Mesothelial cell of epicardium (in vitro differentiated cells): Measurements from ENCODE around the gene SEMA3A. TPM values are rescaled to one million over a fixed set of nuclear protein-coding genes. Genes with fewer than 3 reads are reported as not detected.
A peak's percentile ranks its signal among the peaks of the same experiment; 100 is the strongest.

Experiments used
- DNase-seq, 2 experiments: peaks; one replicate each; pipeline ENCODE4 v3.0.0; 2021; ENCODE audit warnings: low spot score in 2 of 2; ENCODE audit not compliant: unreplicated experiment in 2 of 2
- H3K27ac Mint-ChIP-seq: 2 replicates; pipeline ENCODE4 v1.8.0; 2021; ENCODE audit warnings: mixed read lengths
- H3K27me3 Mint-ChIP-seq: 2 replicates; pipeline ENCODE4 v1.8.0; 2021; ENCODE audit warnings: low read depth, mixed read lengths
- H3K36me3 Mint-ChIP-seq: 2 replicates; pipeline ENCODE4 v1.8.0; 2021; ENCODE audit warnings: mixed read lengths
- H3K4me1 Mint-ChIP-seq: 2 replicates; pipeline ENCODE4 v1.8.0; 2021; ENCODE audit warnings: mixed read lengths
- H3K4me3 Mint-ChIP-seq: 2 replicates; pipeline ENCODE4 v1.8.0; 2021; ENCODE audit warnings: mild to moderate bottlenecking, moderate library complexity, mixed read lengths
- H3K9me3 Mint-ChIP-seq: 2 replicates; pipeline ENCODE4 v1.8.0; 2021; ENCODE audit warnings: mixed read lengths
- CTCF ChIP-seq: fragments of 200-600 bp; sonication (generic); IDR thresholded peaks from one replicate; pipeline ENCODE4 v1.5.0; 2021; ENCODE audit warnings: antibody characterized with exemption; ENCODE audit not compliant: unreplicated experiment
- total RNA-seq: library from RNA; stranded (reverse); gene quantifications from 3 replicates; pipeline ENCODE4 v1.2.1, GENCODE V29; 2021

SEMA3A gene
- total RNA-seq, 1 donor from 2014 or later = 44.4 TPM

GRCh38 chr7:84041649-84042048 is 152.9 kb downstream of the SEMA3A start:
- Mint-ChIP-seq H3K27ac (no peak overlapping the region), H3K36me3 (peaks cover 8% of the 10 kb centered on the region), H3K9me3 (no peaks in the 10 kb centered on the region), H3K4me1 (peaks cover 41% of the 10 kb centered on the region), H3K27me3 (no peaks in the 10 kb centered on the region), H3K4me3 (no peak overlapping the region)
- DNase-seq = no peak
- no peak for TF ChIP-seq CTCF

GRCh38 chr7:84040355-84040754 is 154.2 kb downstream of the SEMA3A start:
- Mint-ChIP-seq H3K4me1 (peaks cover 49% of the 10 kb centered on the region), H3K27ac (peak overlapping the region; percentile 2), H3K4me3 (no peak overlapping the region), H3K9me3 (no peaks in the 10 kb centered on the region), H3K27me3 (no peaks in the 10 kb centered on the region), H3K36me3 (peaks cover 2% of the 10 kb centered on the region)
- no peak for TF ChIP-seq CTCF
- DNase-seq = no peak

- Mint-ChIP-seq H3K4me3 (no peak overlapping the region), H3K27me3 (no peaks in the 10 kb centered on the region), H3K27ac (no peak overlapping the region), H3K36me3 (peaks cover 2% of the 10 kb centered on the region), H3K4me1 (peaks cover 45% of the 10 kb centered on the region), H3K9me3 (no peaks in the 10 kb centered on the region)
- DNase-seq = no peak
- no peak for TF ChIP-seq CTCF
Measured at GRCh38 chr7:84039432-84039831, 155.2 kb downstream of the SEMA3A start.

- Mint-ChIP-seq H3K27me3 (no peaks in the 10 kb centered on the region), H3K4me3 (no peak overlapping the region), H3K36me3 (peaks cover 7% of the 10 kb centered on the region), H3K4me1 (peaks cover 25% of the 10 kb centered on the region), H3K9me3 (peaks cover 7% of the 10 kb centered on the region), H3K27ac (peak overlapping the region; percentile 47)
- no peak for DNase-seq
- no peak for TF ChIP-seq CTCF
Measured at GRCh38 chr7:84027678-84028077, 166.9 kb downstream of the SEMA3A start.

GRCh38 chr7:84025332-84025927 is 169.2 kb downstream of the SEMA3A start:
- DNase-seq = no peak
- TF ChIP-seq CTCF = no peak
- H3K4me3 Mint-ChIP-seq = no peak overlapping the region
- H3K27ac Mint-ChIP-seq = peak overlapping the region; percentile 90
- peaks cover 37% of the 10 kb centered on the region for H3K4me1 Mint-ChIP-seq
- H3K36me3 Mint-ChIP-seq = peaks cover 7% of the 10 kb centered on the region
- H3K27me3 Mint-ChIP-seq = no peaks in the 10 kb centered on the region
- H3K9me3 Mint-ChIP-seq = peaks cover 7% of the 10 kb centered on the region
